IPS-NIHi11 (cell line): Measurements from ENCODE around the gene PTPRM.

ENCODE experiments used
- DNase-seq: peaks from one replicate; pipeline ENCODE4 v3.0.0; 2012; ENCODE audit warnings: mixed read lengths, low spot score

PTPRM gene

GRCh38 chr18:8238507-8238906 lies 671.4 kb downstream of the PTPRM start:
- DNase-seq, result no peak

- no peak for DNase-seq
These were observed 674.6 kb downstream of the PTPRM start for GRCh38 chr18:8241731-8242130.

DNA sequence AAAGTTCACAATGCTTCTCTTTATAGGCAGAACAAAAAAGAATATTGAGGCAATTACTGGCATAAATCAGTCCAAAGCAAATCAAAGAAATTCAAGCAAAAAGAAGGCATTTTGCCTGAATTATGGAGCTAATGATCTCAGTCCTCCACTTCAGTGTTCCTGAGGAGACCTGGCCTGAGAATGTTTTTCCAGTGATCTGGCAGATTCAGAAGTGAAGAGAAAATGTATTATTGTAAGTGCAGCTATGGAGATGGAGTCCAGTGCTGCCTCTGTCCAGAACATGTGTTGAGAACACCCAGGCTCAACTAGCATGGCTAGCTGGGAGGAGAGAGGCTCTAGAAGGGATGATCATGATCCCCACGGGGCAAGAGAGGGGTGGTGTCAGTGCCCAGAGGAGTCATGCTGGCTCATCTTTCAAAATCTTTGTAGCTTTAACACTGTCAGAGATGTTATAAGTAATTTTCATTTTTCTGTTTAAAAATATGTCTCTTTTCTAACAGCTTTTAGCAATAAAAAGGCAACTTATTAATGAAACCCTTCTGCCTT lies 675.1 kb downstream of the PTPRM start:
- no peak for DNase-seq

- peak; percentile 17 for DNase-seq
These were observed 680.6 kb downstream of the PTPRM start for GRCh38 chr18:8247700-8248099.

GRCh38 chr18:8248576-8248975 lies 681.5 kb downstream of the PTPRM start:
- no peak for DNase-seq

GRCh38 chr18:8249811-8250210 lies 682.7 kb downstream of the PTPRM start:
- no peak for DNase-seq

DNA sequence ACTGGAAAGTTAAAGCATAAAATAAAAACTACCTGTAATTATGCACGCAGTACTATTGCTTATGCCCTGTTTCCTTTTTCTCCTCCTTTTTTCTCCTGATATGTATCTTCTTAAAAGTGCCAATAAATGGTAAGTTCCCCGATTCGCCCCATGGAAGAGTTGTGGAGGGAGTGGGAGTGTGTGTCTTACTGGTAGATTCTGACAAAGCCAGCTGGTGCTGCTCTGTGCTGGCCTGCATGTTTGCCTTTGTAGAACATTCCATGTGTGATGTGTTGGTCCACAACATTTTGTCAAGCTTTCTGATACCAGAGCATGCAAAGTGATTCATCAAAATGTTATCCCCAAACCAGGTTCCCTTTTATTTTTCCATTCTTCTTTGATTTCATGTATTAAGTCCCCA lies 685.3 kb downstream of the PTPRM start:
- DNase-seq, result no peak

DNA sequence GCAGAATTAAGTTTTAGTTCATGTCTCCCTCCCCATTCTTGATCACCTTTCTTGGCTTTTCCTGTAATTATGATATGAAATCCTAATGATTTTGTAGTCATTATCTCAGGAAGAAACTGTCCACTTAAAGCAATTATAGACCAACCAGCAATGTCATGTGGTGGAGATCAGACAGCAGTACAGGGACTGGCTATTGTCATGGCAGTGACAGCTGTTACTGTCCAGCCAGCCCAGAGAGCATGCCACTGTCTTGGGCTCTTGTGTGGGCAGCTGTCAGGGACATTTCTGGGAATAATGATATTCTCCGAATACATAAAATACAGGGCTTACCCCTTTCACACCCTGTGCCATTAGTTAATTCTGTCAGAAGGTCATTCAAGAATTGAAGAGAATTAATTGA lies 686.8 kb downstream of the PTPRM start:
- no peak for DNase-seq

- no peak for DNase-seq
These were observed 687.5 kb downstream of the PTPRM start for GRCh38 chr18:8254654-8255053.

- no peak for DNase-seq
These were observed 690.8 kb downstream of the PTPRM start for GRCh38 chr18:8257851-8258434.

DNA sequence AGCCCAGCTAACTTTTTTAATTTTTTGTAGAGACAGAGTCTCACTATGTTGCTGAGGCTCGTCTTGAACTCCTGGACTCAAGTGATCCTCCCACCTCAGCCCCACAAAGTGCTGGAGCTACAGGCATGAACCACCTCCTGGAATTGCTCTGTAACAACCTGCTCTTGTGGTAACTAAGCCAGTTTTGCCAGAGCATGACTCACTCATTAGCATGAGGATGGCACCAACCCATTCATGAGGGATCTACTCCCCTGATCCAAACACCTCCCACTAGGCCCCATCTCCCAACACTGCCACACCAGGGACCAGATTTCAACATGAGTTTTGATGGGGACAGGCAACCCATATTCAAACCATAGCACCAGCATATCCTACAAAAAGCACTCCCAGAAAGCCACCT lies 693.2 kb downstream of the PTPRM start:
- DNase-seq, result no peak

DNA sequence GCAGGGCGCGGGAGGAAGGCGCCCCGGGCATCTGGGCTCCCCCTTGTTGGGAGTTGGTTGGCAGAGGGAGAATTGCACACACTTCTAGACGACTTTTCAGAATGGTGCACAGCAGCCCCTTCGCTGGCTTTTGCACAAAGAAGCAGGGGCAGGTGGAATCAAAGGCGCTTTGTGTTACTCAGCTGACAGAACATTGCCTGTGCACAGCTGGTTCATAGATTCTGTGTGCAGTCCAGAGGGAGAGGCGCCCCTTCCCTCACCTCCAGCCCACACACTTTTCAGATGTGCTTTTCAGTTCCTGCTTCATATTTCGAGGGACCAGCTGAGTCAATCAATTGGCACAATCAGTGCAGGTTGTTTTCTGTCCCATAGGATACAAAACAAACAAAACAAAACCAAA lies 693.7 kb downstream of the PTPRM start:
- DNase-seq, result no peak

DNA sequence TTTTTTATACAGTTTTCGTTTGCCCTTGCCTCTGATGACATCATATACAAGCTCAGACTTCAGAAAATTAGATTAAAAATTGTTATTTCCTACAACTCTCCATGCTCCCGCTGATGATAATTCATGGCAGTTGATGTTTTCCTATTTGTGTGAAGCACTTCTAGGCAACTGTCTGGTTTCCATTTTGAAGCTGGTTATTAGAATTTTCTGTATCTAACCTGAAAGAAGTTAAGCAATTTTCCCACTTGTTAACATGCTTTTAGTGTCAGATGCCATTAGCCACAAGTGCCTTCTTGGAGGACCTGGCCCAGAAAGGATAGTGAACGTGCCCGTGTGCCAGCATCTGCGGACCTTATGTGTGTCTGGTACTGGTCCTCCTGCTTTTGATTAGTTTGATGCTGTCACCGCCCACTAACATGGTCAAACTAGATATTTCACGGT lies 694.6 kb downstream of the PTPRM start:
- DNase-seq, result no peak

- DNase-seq, result no peak
These were observed 695.1 kb downstream of the PTPRM start for GRCh38 chr18:8262221-8262620.

GRCh38 chr18:8264116-8264515 lies 697.0 kb downstream of the PTPRM start:
- DNase-seq, result no peak

DNA sequence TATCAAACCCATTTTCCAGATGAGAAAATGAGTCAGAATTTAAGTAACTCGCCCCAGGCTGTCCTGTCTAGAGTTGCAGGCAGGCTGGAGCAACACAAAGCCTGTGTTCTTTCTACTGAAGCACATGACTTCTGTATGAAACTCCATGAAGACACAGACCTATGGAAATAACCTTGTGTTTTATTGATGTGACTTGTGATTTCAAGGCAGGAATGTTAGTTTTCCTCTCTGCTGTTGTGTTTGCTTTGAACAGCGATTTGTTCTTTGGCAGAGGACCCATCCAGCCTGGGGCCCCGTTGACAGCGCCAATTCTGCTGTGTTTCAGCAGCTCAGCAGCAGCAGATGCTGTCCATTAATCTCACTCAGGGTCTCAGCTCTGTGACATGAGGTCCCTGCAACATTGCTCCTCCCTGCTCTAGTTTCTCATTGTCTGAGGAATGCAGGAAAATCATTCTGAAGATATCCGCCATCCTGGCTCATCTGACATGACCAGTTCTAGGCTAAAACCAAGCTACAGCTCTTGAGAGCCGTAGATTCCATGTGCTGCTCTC lies 697.8 kb downstream of the PTPRM start:
- DNase-seq, result no peak

GRCh38 chr18:8272254-8272653 lies 705.1 kb downstream of the PTPRM start:
- no peak for DNase-seq

DNA sequence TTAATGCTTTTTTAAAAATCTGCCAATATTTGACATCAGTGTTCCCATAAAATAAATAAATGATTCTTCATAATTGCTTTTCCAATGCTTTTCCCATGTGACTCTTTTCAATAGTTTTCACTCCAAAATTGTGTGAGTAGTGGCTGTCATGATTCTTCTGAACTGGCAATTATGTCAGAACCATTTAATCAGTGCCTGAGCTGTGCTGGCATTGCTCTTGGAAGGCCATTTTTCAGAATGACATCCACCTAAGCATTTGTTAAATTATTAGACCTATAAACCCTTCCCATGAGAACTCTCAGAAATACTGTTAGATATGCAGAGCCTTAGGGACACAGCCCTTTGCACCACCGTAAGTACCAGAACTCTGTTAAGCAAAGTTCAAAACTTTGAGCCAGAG lies 707.3 kb downstream of the PTPRM start:
- no peak for DNase-seq

DNA sequence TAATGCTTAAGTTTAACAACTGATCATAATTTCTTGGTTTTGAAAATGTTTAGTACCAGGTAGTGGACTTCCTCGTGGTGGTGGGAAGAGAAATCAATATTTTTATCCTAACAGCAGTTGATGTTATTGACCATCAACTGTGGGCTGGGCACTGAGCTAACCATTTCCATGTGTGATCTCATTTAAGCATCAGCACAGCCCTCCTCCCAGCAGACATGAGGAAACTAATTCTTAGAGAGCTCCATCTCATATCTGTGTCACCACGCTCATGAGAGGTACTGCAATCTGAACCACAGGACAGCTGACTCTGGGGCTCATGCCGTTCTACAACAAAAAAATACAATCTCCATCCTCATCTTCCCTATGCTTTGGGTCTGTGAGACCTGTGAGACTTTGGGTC lies 709.3 kb downstream of the PTPRM start:
- DNase-seq, result no peak

DNA sequence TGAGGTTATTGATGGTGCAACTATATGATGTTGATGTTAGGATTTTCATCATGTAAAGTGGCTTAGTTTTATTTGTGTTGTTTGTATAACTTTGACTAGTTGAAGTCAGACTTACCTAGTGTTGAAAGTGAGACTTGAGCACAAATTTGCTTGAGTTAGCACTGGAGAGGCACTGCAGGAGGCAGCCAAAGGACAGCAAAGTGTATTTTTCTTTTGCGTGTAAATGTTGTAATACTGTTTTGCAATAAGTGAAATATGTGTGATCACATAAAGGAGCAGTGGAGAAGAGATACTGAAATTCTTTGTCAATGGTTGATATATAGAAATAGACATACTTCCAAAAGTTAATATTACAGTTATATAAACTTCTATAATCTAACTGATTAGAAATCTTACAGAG lies 710.2 kb downstream of the PTPRM start:
- no peak for DNase-seq

DNA sequence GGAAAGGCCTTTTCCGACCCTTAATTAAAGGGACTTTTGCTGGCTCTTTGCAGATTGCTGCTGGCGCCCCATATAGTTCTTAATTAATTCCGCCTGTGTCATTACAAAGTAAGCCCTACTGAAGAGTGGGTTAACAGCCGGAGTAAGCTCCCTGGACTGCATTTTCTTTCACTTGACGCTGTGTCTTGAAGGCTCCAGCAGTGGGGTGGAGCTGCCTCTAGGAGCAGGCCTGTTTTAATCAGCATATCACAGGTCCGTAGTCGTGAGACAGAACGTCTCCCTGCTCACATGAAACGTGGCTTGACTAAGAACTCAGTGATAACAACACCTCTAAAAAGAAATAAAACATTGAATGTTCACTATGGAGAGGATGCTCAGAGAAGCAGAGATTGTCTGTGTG lies 712.2 kb downstream of the PTPRM start:
- no peak for DNase-seq

- no peak for DNase-seq
These were observed 712.7 kb downstream of the PTPRM start for GRCh38 chr18:8279781-8280330.

DNA sequence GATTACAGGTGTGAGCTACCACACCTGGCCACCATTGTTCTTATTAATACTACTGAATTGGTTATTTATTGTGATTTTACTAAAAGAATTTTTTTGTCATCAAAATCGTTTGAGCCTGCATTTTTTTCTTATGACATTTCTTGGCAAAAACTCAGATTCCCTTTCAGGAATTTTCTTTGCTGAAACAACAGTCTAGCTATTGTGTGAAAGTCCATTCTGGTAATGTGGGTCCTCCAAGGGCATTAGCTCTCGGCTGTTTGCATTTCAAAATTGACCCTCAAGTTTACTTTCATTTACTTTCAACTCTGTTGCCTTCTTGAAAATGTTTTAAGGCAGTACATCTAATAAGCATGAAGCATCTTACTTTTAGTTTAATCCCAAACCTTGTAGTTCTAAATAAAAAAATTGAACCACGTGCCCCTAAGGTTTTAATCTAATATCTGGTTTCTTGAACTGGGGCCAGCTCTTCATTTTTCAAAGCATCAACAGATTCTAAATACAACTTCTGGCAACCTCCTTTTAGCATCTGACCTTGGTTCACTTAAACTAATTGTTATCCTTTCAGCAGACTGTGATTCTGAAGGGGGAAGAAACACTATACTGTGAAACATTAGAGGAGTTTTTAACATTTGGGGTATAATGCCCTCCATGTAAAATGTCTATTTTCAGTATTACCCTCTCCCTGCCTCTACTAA lies 716.9 kb downstream of the PTPRM start:
- no peak for DNase-seq
